ENCODE results near the gene C1QA. TPM values are rescaled to one million over a fixed set of nuclear protein-coding genes. Genes with fewer than 3 reads are reported as not detected.

The C1QA gene
- total RNA-seq, 2 donors from 2014 or later: not detected

DNA sequence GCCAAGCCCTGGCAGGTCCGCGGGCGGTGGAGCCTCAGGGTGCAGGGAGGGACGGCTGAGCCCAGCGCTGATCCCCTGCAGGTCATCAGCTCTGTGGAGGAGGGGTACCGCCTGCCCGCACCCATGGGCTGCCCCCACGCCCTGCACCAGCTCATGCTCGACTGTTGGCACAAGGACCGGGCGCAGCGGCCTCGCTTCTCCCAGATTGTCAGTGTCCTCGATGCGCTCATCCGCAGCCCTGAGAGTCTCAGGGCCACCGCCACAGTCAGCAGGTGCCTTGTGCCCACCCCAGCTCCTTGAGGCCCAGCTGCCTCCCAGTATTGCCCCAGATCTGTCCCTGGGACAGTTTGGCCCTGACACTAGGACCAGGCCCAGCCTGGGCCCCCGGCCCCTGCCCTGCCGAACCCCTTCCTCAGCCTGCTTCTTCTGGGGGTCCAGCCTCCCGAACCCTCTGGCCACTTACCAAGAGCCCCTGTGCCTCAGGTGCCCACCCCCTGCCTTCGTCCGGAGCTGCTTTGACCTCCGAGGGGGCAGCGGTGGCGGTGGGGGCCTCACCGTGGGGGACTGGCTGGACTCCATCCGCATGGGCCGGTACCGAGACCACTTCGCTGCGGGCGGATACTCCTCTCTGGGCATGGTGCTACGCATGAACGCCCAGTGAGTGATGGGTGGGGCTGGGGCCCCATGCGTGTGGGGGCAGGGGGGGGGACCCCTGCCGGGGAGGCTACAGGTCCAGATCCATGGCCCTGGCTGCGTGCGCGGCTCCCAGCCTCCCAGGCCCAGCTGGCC is 35.4 kb upstream of the C1QA start:
- no peak overlapping the region for H3K9ac ChIP-seq (ENCODE audit: extremely low read depth, low read length, poor library complexity, severe bottlenecking)
- TF ChIP-seq, protein P1, sequence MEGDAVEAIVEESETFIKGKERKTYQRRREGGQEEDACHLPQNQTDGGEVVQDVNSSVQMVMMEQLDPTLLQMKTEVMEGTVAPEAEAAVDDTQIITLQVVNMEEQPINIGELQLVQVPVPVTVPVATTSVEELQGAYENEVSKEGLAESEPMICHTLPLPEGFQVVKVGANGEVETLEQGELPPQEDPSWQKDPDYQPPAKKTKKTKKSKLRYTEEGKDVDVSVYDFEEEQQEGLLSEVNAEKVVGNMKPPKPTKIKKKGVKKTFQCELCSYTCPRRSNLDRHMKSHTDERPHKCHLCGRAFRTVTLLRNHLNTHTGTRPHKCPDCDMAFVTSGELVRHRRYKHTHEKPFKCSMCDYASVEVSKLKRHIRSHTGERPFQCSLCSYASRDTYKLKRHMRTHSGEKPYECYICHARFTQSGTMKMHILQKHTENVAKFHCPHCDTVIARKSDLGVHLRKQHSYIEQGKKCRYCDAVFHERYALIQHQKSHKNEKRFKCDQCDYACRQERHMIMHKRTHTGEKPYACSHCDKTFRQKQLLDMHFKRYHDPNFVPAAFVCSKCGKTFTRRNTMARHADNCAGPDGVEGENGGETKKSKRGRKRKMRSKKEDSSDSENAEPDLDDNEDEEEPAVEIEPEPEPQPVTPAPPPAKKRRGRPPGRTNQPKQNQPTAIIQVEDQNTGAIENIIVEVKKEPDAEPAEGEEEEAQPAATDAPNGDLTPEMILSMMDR (conservative IDR thresholded peaks at IDR 0.05): no peak
- Mint-ChIP-seq H3K4me1 (no peaks in the 10 kb centered on the region), H3K36me3 (ENCODE audit: low read depth) (no peaks in the 10 kb centered on the region), H3K9me3 (no peaks in the 10 kb centered on the region), H3K4me3 (no peak overlapping the region), H3K27me3 (ENCODE audit: insufficient read depth) (peaks cover 25% of the 10 kb centered on the region), H3K27ac (no peak overlapping the region)
- H3K9me3 ChIP-seq (ENCODE audit: control insufficient read depth, low read length): no peaks in the 10 kb centered on the region
- DNase-seq: no peak
- H3K4me1 ChIP-seq (ENCODE audit: control insufficient read depth, insufficient read depth, low read length): no peaks in the 10 kb centered on the region
- H3K36me3 ChIP-seq (ENCODE audit: control insufficient read depth, insufficient read depth, low read length): no peaks in the 10 kb centered on the region
- H3K27ac ChIP-seq (ENCODE audit: low read depth, low read length): no peak overlapping the region
- H3K4me3 ChIP-seq (ENCODE audit: low read length): no peak overlapping the region
- 92% methylated on average over 20 to 39 of the region's 39 CpGs for WGBS, 2 experiments (ENCODE audit: insufficient coverage in 1 of 2, insufficient read length in 1 of 2)
- peaks cover 19% of the 10 kb centered on the region for H3K27me3 ChIP-seq (ENCODE audit: control insufficient read depth, insufficient read depth, low read length, poor library complexity, severe bottlenecking)

DNA sequence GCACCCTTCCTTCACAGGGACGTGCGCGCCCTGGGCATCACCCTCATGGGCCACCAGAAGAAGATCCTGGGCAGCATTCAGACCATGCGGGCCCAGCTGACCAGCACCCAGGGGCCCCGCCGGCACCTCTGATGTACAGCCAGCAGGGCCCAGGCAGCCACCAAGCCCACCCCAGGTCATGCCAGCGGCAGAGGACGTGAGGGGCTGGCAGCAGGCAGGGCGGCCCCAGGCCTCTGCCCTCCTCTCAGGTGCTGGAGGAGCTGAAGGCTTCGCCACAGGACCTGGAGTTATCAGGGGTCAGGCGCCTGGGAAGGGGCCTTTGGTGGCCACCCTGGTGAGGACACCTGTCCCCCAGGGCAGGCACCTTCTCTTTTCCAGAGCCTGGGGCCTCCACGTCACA is 34.8 kb upstream of the C1QA start:
- Histone ChIP-seq H3K36me3 (ENCODE audit: control insufficient read depth, insufficient read depth, low read length) (no peaks in the 10 kb centered on the region), H3K9me3 (ENCODE audit: control insufficient read depth, low read length) (no peaks in the 10 kb centered on the region), H3K4me1 (ENCODE audit: control insufficient read depth, insufficient read depth, low read length) (no peaks in the 10 kb centered on the region), H3K4me3 (ENCODE audit: low read length) (no peak overlapping the region), H3K27me3 (ENCODE audit: control insufficient read depth, insufficient read depth, low read length, poor library complexity, severe bottlenecking) (peaks cover 25% of the 10 kb centered on the region), H3K27ac (ENCODE audit: low read depth, low read length) (no peak overlapping the region), H3K9ac (ENCODE audit: extremely low read depth, low read length, poor library complexity, severe bottlenecking) (no peak overlapping the region)
- Mint-ChIP-seq H3K27me3 (ENCODE audit: insufficient read depth) (peaks cover 31% of the 10 kb centered on the region), H3K36me3 (ENCODE audit: low read depth) (no peaks in the 10 kb centered on the region), H3K4me1 (no peaks in the 10 kb centered on the region), H3K9me3 (no peaks in the 10 kb centered on the region), H3K4me3 (no peak overlapping the region), H3K27ac (no peak overlapping the region)
- TF ChIP-seq, protein P1 (conservative IDR thresholded peaks at IDR 0.05): no peak
- WGBS, 2 experiments (ENCODE audit: insufficient coverage in 1 of 2, insufficient read length in 1 of 2): 90 to 94% methylated on average over 10 to 12 of the region's 12 CpGs
- no peak for DNase-seq

DNA sequence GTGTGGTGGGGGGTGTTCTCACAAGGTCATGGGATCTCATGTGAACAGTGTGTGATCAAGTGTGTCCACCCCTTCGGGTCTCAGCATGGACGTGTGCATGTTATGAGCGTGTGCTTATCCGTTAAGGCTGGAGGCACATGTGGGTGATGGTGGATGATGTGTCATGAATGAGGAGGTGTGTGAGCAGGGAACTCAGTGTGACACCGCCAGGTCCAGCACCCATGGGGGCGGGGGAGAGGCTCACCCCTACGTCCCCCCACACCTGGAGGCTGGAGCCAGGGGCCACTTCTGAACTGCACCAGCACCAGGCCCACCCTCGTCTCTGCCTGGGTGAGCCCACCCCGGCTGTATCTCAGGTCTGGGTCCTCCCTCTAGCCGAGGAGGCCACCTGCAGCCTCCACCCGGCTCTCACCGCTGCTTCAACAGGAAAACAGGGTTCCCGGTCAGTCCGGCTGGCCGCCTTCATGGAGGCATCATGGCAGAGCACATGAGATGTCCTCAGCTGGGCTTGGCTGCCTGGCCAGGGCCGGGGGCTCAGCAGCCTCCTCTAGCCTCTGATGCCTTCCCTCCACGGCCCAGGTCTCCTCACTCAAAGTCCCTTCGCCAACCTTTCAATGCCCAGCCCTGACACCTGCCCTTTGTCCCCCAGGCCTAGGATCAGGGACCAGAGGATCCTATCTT is 34.2 kb upstream of the C1QA start:
- TF ChIP-seq, protein P1 (conservative IDR thresholded peaks at IDR 0.05): no peak
- Histone ChIP-seq H3K4me3 (ENCODE audit: low read length) (no peak overlapping the region), H3K27me3 (ENCODE audit: control insufficient read depth, insufficient read depth, low read length, poor library complexity, severe bottlenecking) (peaks cover 25% of the 10 kb centered on the region), H3K36me3 (ENCODE audit: control insufficient read depth, insufficient read depth, low read length) (no peaks in the 10 kb centered on the region), H3K27ac (ENCODE audit: low read depth, low read length) (no peak overlapping the region), H3K9me3 (ENCODE audit: control insufficient read depth, low read length) (no peaks in the 10 kb centered on the region), H3K4me1 (ENCODE audit: control insufficient read depth, insufficient read depth, low read length) (no peaks in the 10 kb centered on the region), H3K9ac (ENCODE audit: extremely low read depth, low read length, poor library complexity, severe bottlenecking) (no peak overlapping the region)
- H3K36me3 Mint-ChIP-seq (ENCODE audit: low read depth): no peaks in the 10 kb centered on the region
- H3K27me3 Mint-ChIP-seq (ENCODE audit: insufficient read depth): peaks cover 33% of the 10 kb centered on the region
- no peak overlapping the region for H3K4me3 Mint-ChIP-seq
- WGBS, 2 experiments (ENCODE audit: insufficient coverage in 1 of 2, insufficient read length in 1 of 2): 90 to 93% methylated on average over 9 to 18 of the region's 18 CpGs
- H3K9me3 Mint-ChIP-seq: no peaks in the 10 kb centered on the region
- H3K4me1 Mint-ChIP-seq: no peaks in the 10 kb centered on the region
- H3K27ac Mint-ChIP-seq: no peak overlapping the region
- DNase-seq: no peak
